T-helper 2 cell treated with Interferon-gamma antibody and Interleukin-4, amounts not matched to agents 5 μg/mL and 100 μg/mL, for 36 hours (primary cell): Measurements from ENCODE around the gene POLR3C.

Experiments
- DNase-seq: peaks from one replicate; pipeline ENCODE4 v3.0.0; 2021; ENCODE audit warnings: low spot score
- H3K27ac Mint-ChIP-seq: one replicate; pipeline ENCODE4 v1.8.0; 2021; ENCODE audit warnings: mild to moderate bottlenecking, mixed read lengths
- H3K27me3 Mint-ChIP-seq: one replicate; pipeline ENCODE4 v1.8.0; 2021; ENCODE audit warnings: low read depth, mixed read lengths
- H3K36me3 Mint-ChIP-seq: one replicate; pipeline ENCODE4 v1.8.0; 2021; ENCODE audit warnings: low read depth, mixed read lengths
- H3K4me1 Mint-ChIP-seq: one replicate; pipeline ENCODE4 v1.8.0; 2021; ENCODE audit warnings: low read depth, mixed read lengths
- H3K4me3 Mint-ChIP-seq: one replicate; pipeline ENCODE4 v1.8.0; 2022; ENCODE audit warnings: mild to moderate bottlenecking, moderate library complexity, mixed read lengths
- H3K9me3 Mint-ChIP-seq: one replicate; pipeline ENCODE4 v1.8.0; 2021; ENCODE audit warnings: mixed read lengths

POLR3C gene

GRCh38 chr1:145843031-145843430, 19.0 kb downstream of the POLR3C start:
- peaks cover 29% of the 10 kb centered on the region for H3K36me3 Mint-ChIP-seq
- H3K27me3 Mint-ChIP-seq: no peaks in the 10 kb centered on the region
- no peak overlapping the region for H3K4me3 Mint-ChIP-seq
- H3K27ac Mint-ChIP-seq: no peak overlapping the region
- peaks cover 5% of the 10 kb centered on the region for H3K4me1 Mint-ChIP-seq
- no peaks in the 10 kb centered on the region for H3K9me3 Mint-ChIP-seq
- no peak for DNase-seq

GRCh38 chr1:145845144-145845513, 21.1 kb downstream of the POLR3C start:
- Mint-ChIP-seq H3K9me3 (no peaks in the 10 kb centered on the region), H3K27me3 (no peaks in the 10 kb centered on the region), H3K4me3 (no peak overlapping the region), H3K4me1 (peaks cover 5% of the 10 kb centered on the region), H3K36me3 (peaks cover 22% of the 10 kb centered on the region), H3K27ac (no peak overlapping the region)
- DNase-seq: no peak

- Mint-ChIP-seq H3K4me1 (peaks cover 5% of the 10 kb centered on the region), H3K27ac (peak within 1 kb of the TSS; percentile 65), H3K27me3 (no peaks in the 10 kb centered on the region), H3K4me3 (no peak within 1 kb of the TSS), H3K36me3 (peaks cover 22% of the 10 kb centered on the region), H3K9me3 (no peaks in the 10 kb centered on the region)
- DNase-seq: peak; percentile 61
Observed at GRCh38 chr1:145845514-145846161, 21.6 kb downstream of the POLR3C start, which contains the start of gene NUDT17. Gene NUDT17 (plus strand): TSS chr1:145845630. CDS start chr1:145845641, 11 bp downstream.

GRCh38 chr1:145846201-145846612, 22.2 kb downstream of the POLR3C start:
- Mint-ChIP-seq H3K4me1 (peaks cover 5% of the 10 kb centered on the region), H3K36me3 (peaks cover 23% of the 10 kb centered on the region), H3K9me3 (no peaks in the 10 kb centered on the region), H3K27me3 (no peaks in the 10 kb centered on the region), H3K27ac (peak overlapping the region; percentile 65), H3K4me3 (no peak overlapping the region)
- no peak for DNase-seq

GRCh38 chr1:145847827-145848226, 23.8 kb downstream of the POLR3C start:
- Mint-ChIP-seq H3K27ac (no peak overlapping the region), H3K4me1 (peaks cover 5% of the 10 kb centered on the region), H3K9me3 (no peaks in the 10 kb centered on the region), H3K36me3 (peaks cover 14% of the 10 kb centered on the region), H3K4me3 (no peak overlapping the region), H3K27me3 (no peaks in the 10 kb centered on the region)
- DNase-seq: no peak

GRCh38 chr1:145849356-145850160, 25.6 kb downstream of the POLR3C start:
- H3K27ac Mint-ChIP-seq: no peak overlapping the region
- H3K4me1 Mint-ChIP-seq: peaks cover 5% of the 10 kb centered on the region

GRCh38 chr1:145855426-145855948, 31.5 kb downstream of the POLR3C start:
- no peak overlapping the region for H3K27ac Mint-ChIP-seq
- no peaks in the 10 kb centered on the region for H3K27me3 Mint-ChIP-seq
- DNase-seq: no peak
- H3K4me3 Mint-ChIP-seq: no peak overlapping the region
- H3K9me3 Mint-ChIP-seq: no peaks in the 10 kb centered on the region
- H3K36me3 Mint-ChIP-seq: peaks cover 14% of the 10 kb centered on the region
- peaks cover 12% of the 10 kb centered on the region for H3K4me1 Mint-ChIP-seq

More at GRCh38 chr1:145849356-145850160, 25.6 kb downstream of the POLR3C start:
- DNase-seq: no peak
- Mint-ChIP-seq H3K9me3 (no peaks in the 10 kb centered on the region), H3K4me3 (no peak overlapping the region), H3K36me3 (peaks cover 14% of the 10 kb centered on the region), H3K27me3 (no peaks in the 10 kb centered on the region)

- Mint-ChIP-seq H3K4me1 (peaks cover 12% of the 10 kb centered on the region), H3K36me3 (peaks cover 8% of the 10 kb centered on the region), H3K4me3 (no peak overlapping the region), H3K9me3 (no peaks in the 10 kb centered on the region), H3K27me3 (no peaks in the 10 kb centered on the region), H3K27ac (no peak overlapping the region)
- DNase-seq: no peak
Observed at GRCh38 chr1:145857170-145857569, 33.2 kb downstream of the POLR3C start.

- Mint-ChIP-seq H3K36me3 (peaks cover 7% of the 10 kb centered on the region), H3K27me3 (peaks cover 5% of the 10 kb centered on the region), H3K9me3 (no peaks in the 10 kb centered on the region), H3K27ac (peak overlapping the region; percentile 55), H3K4me1 (peaks cover 12% of the 10 kb centered on the region), H3K4me3 (peak overlapping the region; percentile 98)
- peak; percentile 33 for DNase-seq
Observed at GRCh38 chr1:145858238-145858900, 34.4 kb downstream of the POLR3C start.

GRCh38 chr1:145858901-145859490, 35.0 kb downstream of the POLR3C start, which contains the start of gene PIAS3:
Gene PIAS3 (minus strand): TSS chr1:145859081. CDS start chr1:145858990, 91 bp downstream.
- Mint-ChIP-seq H3K4me3 (peak within 1 kb of the TSS; percentile 98), H3K4me1 (peaks cover 12% of the 10 kb centered on the region), H3K36me3 (peaks cover 7% of the 10 kb centered on the region), H3K27me3 (peaks cover 11% of the 10 kb centered on the region), H3K27ac (peak within 1 kb of the TSS; percentile 87), H3K9me3 (no peaks in the 10 kb centered on the region)
- peak; percentile 92 for DNase-seq

- peaks cover 16% of the 10 kb centered on the region for H3K27me3 Mint-ChIP-seq
- H3K27ac Mint-ChIP-seq: peak overlapping the region; percentile 87
- H3K36me3 Mint-ChIP-seq: peaks cover 7% of the 10 kb centered on the region
- peak overlapping the region; percentile 98 for H3K4me3 Mint-ChIP-seq
- peak; percentile 83 for DNase-seq
- no peaks in the 10 kb centered on the region for H3K9me3 Mint-ChIP-seq
- peaks cover 12% of the 10 kb centered on the region for H3K4me1 Mint-ChIP-seq
Observed at GRCh38 chr1:145859491-145860023, 35.6 kb downstream of the POLR3C start.

- no peak for DNase-seq
- Mint-ChIP-seq H3K4me1 (peaks cover 4% of the 10 kb centered on the region), H3K9me3 (no peaks in the 10 kb centered on the region), H3K27me3 (peaks cover 41% of the 10 kb centered on the region), H3K36me3 (no peaks in the 10 kb centered on the region), H3K27ac (no peak overlapping the region), H3K4me3 (no peak overlapping the region)
Observed at GRCh38 chr1:145863282-145864018, 39.5 kb downstream of the POLR3C start.

GRCh38 chr1:145868232-145868631, 44.2 kb downstream of the POLR3C start:
- Mint-ChIP-seq H3K36me3 (no peaks in the 10 kb centered on the region), H3K27ac (no peak overlapping the region), H3K27me3 (peaks cover 54% of the 10 kb centered on the region), H3K9me3 (no peaks in the 10 kb centered on the region), H3K4me3 (no peak overlapping the region), H3K4me1 (peaks cover 13% of the 10 kb centered on the region)
- no peak for DNase-seq
